Testis (tissue), 2 donors: ENCODE measurements around the gene LYRM4.

Source experiments
- POLR2A ChIP-seq: fragments of 450-650 bp; IDR thresholded peaks from one replicate; pipeline ENCODE4 v1.6.1; 2017; ENCODE audit warnings: antibody characterized with exemption, mild to moderate bottlenecking, moderate library complexity
- TF ChIP-seq, protein P1 (sequence below), 3 experiments: fragments of 450-650 bp in 2 of 3; fragments of 200-600 bp in 1 of 3; sonication (generic) in 1 of 3; IDR thresholded peaks; one replicate each; pipeline ENCODE4 v1.5.1; 2016 to 2019; ENCODE audit warnings: antibody characterized with exemption in 3 of 3, mild to moderate bottlenecking in 2 of 3, moderate library complexity in 1 of 3

GRCh38 chr6:5126214-5126613 is 134.5 kb downstream of the LYRM4 start:
- TF ChIP-seq, protein P1, sequence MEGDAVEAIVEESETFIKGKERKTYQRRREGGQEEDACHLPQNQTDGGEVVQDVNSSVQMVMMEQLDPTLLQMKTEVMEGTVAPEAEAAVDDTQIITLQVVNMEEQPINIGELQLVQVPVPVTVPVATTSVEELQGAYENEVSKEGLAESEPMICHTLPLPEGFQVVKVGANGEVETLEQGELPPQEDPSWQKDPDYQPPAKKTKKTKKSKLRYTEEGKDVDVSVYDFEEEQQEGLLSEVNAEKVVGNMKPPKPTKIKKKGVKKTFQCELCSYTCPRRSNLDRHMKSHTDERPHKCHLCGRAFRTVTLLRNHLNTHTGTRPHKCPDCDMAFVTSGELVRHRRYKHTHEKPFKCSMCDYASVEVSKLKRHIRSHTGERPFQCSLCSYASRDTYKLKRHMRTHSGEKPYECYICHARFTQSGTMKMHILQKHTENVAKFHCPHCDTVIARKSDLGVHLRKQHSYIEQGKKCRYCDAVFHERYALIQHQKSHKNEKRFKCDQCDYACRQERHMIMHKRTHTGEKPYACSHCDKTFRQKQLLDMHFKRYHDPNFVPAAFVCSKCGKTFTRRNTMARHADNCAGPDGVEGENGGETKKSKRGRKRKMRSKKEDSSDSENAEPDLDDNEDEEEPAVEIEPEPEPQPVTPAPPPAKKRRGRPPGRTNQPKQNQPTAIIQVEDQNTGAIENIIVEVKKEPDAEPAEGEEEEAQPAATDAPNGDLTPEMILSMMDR (IDR thresholded peaks at IDR 0.05) = no peak
- TF ChIP-seq POLR2A = no peak
